IMR-90 (cell line): Measurements from ENCODE around the gene NPTX2. TPM values are rescaled to one million over a fixed set of nuclear protein-coding genes. Genes with fewer than 3 reads are reported as not detected.

Source experiments
- ATAC-seq: fragments of 200-7000 bp; cut with Tn5 transposase; 2 replicates; pipeline ENCODE4 v1.9.1; 2020; ENCODE audit warnings: low read depth, mild to moderate bottlenecking, moderate library complexity
- BruUV-seq: library from RNA; stranded (reverse); fragments of 400-500 nt; replicated peaks from 2 replicates; lab custom pipeline; 2021; lab: Mats Ljungman, UMichigan
- CTCF ChIA-PET: fragments of 300-600 bp; formaldehyde crosslinking; extraction: SDS; loops from one replicate; lab custom pipeline; 2021; ENCODE audit warnings: antibody characterized with exemption; lab: Yijun Ruan, JAX
- POLR2A ChIA-PET: fragments of 300-600 bp; sonication (Branson Sonifier 250); formaldehyde crosslinking; loops from one replicate; lab custom pipeline; 2022; ENCODE audit warnings: antibody characterized with exemption; ENCODE audit not compliant: unreplicated experiment; lab: Charles Lee
- DNase-seq: peaks from one replicate; pipeline ENCODE4 v3.0.0; 2013
- H2AFZ ChIP-seq: replicated peaks from 2 replicates; pipeline ENCODE3; 2013; ENCODE audit warnings: low read length, mild to moderate bottlenecking; ENCODE audit not compliant: poor library complexity
- H2AK5ac ChIP-seq: 2 replicates; pipeline ENCODE4 v1.6.1; 2013; ENCODE audit warnings: low read depth, low read length, inconsistent platforms
- H2AK9ac ChIP-seq: replicated peaks from 2 replicates; pipeline ENCODE3; 2013; ENCODE audit warnings: mild to moderate bottlenecking, low read depth, low read length, moderate library complexity; ENCODE audit not compliant: poor library complexity
- H2BK120ac ChIP-seq: 2 replicates; pipeline ENCODE4 v1.6.1; 2013; ENCODE audit warnings: low read depth, low read length, inconsistent platforms
- H2BK15ac ChIP-seq: 3 replicates; pipeline ENCODE4 v1.6.1; 2013; ENCODE audit warnings: low read depth, low read length, inconsistent platforms
- H2BK20ac ChIP-seq: 2 replicates; pipeline ENCODE4 v1.6.1; 2013; ENCODE audit warnings: low read depth, mild to moderate bottlenecking, inconsistent platforms, low read length, moderate library complexity
- H2BK5ac ChIP-seq: 2 replicates; pipeline ENCODE4 v1.6.1; 2013; ENCODE audit warnings: mild to moderate bottlenecking, low read depth, low read length, inconsistent platforms; ENCODE audit not compliant: poor library complexity, severe bottlenecking
- H3K14ac ChIP-seq: replicated peaks from 2 replicates; pipeline ENCODE4 v1.6.1; 2013; ENCODE audit warnings: low read depth, low read length, inconsistent platforms
- H3K18ac ChIP-seq: 2 replicates; pipeline ENCODE4 v1.6.1; 2013; ENCODE audit warnings: low read depth, low read length, control low read depth
- H3K23ac ChIP-seq: 2 replicates; pipeline ENCODE4 v1.6.1; 2013; ENCODE audit warnings: low read depth, low read length, inconsistent platforms
- H3K27ac ChIP-seq: 2 replicates; pipeline ENCODE4 v1.5.1; 2013; ENCODE audit warnings: mild to moderate bottlenecking, control low read depth, low read length; ENCODE audit not compliant: insufficient read depth
- H3K27me3 ChIP-seq: 2 replicates; pipeline ENCODE4 v1.6.1; 2013; ENCODE audit warnings: low read length; ENCODE audit not compliant: control insufficient read depth, insufficient read depth
- H3K36me3 ChIP-seq: 2 replicates; pipeline ENCODE4 v1.6.1; 2013; ENCODE audit warnings: low read length, mixed read lengths; ENCODE audit not compliant: control insufficient read depth, insufficient read depth
- H3K4ac ChIP-seq: 2 replicates; pipeline ENCODE4 v1.6.1; 2013; ENCODE audit warnings: low read depth, low read length, inconsistent platforms
- H3K4me1 ChIP-seq: 2 replicates; pipeline ENCODE4 v1.6.1; 2013; ENCODE audit warnings: low read length, mixed read lengths; ENCODE audit not compliant: control insufficient read depth, insufficient read depth
- H3K4me2 ChIP-seq: 2 replicates; pipeline ENCODE4 v1.6.1; 2013; ENCODE audit warnings: low read depth, mild to moderate bottlenecking, control low read depth, low read length, moderate library complexity
- H3K4me3 ChIP-seq: 2 replicates; pipeline ENCODE4 v1.5.1; 2013; ENCODE audit warnings: low read depth, mild to moderate bottlenecking, control low read depth, low read length, moderate library complexity; ENCODE audit not compliant: insufficient read depth
- H3K56ac ChIP-seq: 2 replicates; pipeline ENCODE4 v1.6.1; 2013; ENCODE audit warnings: low read length, inconsistent platforms; ENCODE audit not compliant: insufficient read depth; ENCODE audit errors: extremely low read depth
- H3K79me1 ChIP-seq, 2 experiments: 2 replicates each; pipeline ENCODE4 v1.6.1; 2013; ENCODE audit warnings: low read length in 2 of 2, inconsistent platforms in 1 of 2, low read depth in 1 of 2
- H3K9ac ChIP-seq: 2 replicates; pipeline ENCODE4 v1.6.1; 2013; ENCODE audit warnings: low read depth, low read length, control low read depth
- H3K9me1 ChIP-seq: 2 replicates; pipeline ENCODE4 v1.6.1; 2013; ENCODE audit warnings: low read length, inconsistent platforms; ENCODE audit not compliant: insufficient read depth
- H3K9me3 ChIP-seq: 2 replicates; pipeline ENCODE4 v1.6.1; 2013; ENCODE audit warnings: low read length; ENCODE audit not compliant: control insufficient read depth, insufficient read depth
- H4K20me1 ChIP-seq: 2 replicates; pipeline ENCODE4 v1.6.1; 2013; ENCODE audit warnings: low read length, inconsistent platforms; ENCODE audit not compliant: insufficient read depth
- H4K5ac ChIP-seq: 2 replicates; pipeline ENCODE4 v1.6.1; 2013; ENCODE audit warnings: mild to moderate bottlenecking, low read depth, low read length, control low read depth
- H4K8ac ChIP-seq, 2 experiments: 2 replicates each; pipeline ENCODE4 v1.6.1; 2013; ENCODE audit warnings: low read depth in 2 of 2, low read length in 2 of 2, control low read depth in 1 of 2, inconsistent platforms in 1 of 2
- H4K91ac ChIP-seq: 2 replicates; pipeline ENCODE4 v1.6.1; 2013; ENCODE audit warnings: low read depth, low read length, inconsistent platforms; ENCODE audit not compliant: insufficient read depth
- CEBPB ChIP-seq: IDR thresholded peaks from 2 replicates; pipeline ENCODE4 v1.6.1; 2012; ENCODE audit warnings: low read depth, low read length, improper control_type of control experiment
- CHD1 ChIP-seq: IDR thresholded peaks from 2 replicates; pipeline ENCODE4 v1.6.1; 2012; ENCODE audit warnings: low read depth, low read length, improper control_type of control experiment
- FOS ChIP-seq: fragments of 150-350 bp; IDR thresholded peaks from 2 replicates; pipeline ENCODE4 v1.6.1; 2016; ENCODE audit warnings: low read depth, low read length
- MAFK ChIP-seq: IDR thresholded peaks from 2 replicates; pipeline ENCODE4 v1.6.1; 2012; ENCODE audit warnings: low read depth, low read length, improper control_type of control experiment
- MAZ ChIP-seq: IDR thresholded peaks from 2 replicates; pipeline ENCODE4 v1.6.1; 2012; ENCODE audit warnings: low read depth, mild to moderate bottlenecking, low read length, improper control_type of control experiment, moderate library complexity, borderline replicate concordance
- NFE2L2 ChIP-seq: fragments of 150-350 bp; IDR thresholded peaks from 2 replicates; pipeline ENCODE4 v1.6.1; 2016; ENCODE audit warnings: low read depth, mild to moderate bottlenecking, low read length
- POLR2A ChIP-seq: IDR thresholded peaks from 2 replicates; pipeline ENCODE4 v1.6.1; 2012; ENCODE audit warnings: mild to moderate bottlenecking, low read depth, low read length
- RCOR1 ChIP-seq: IDR thresholded peaks from 2 replicates; pipeline ENCODE4 v1.6.1; 2012; ENCODE audit warnings: mild to moderate bottlenecking, low read length, improper control_type of control experiment; ENCODE audit not compliant: insufficient replicate concordance
- RFX5 ChIP-seq: IDR thresholded peaks from 2 replicates; pipeline ENCODE4 v1.8.0; 2012; ENCODE audit warnings: low read depth, mild to moderate bottlenecking, low read length, moderate library complexity
- WGBS, 2 experiments: methylation state at CpG; one replicate each; pipeline versions ENCODE4 v1.1.5 to v1.1.7; 2013; ENCODE audit warnings: missing lambda C conversion rate in 2 of 2; ENCODE audit not compliant: insufficient read length in 1 of 2; ENCODE audit errors: extremely low coverage in 2 of 2; 5-methylcytosine and 5-hydroxymethylcytosine counted together
- dilution Hi-C: fragments of 300-500 bp; cut with HindIII; formaldehyde crosslinking; loops from one replicate; pipeline ENCODE4 v1.14.3; 2018; ENCODE audit warnings: low sequenced_read_pairs; ENCODE audit not compliant: unreplicated experiment
- in situ Hi-C: fragments of 300-500 bp; cut with MboI; formaldehyde crosslinking; loops from 3 replicates; pipeline ENCODE4 v1.14.3; 2019; ENCODE audit warnings: low sequenced_read_pairs, inconsistent platforms, mixed read lengths
- intact Hi-C: fragments of 100-400 bp; cut with micrococcal nuclease; formaldehyde crosslinking; loops from 2 replicates; pipeline ENCODE4 v1.10.0; 2022
- polyA plus RNA-seq, 3 experiments: library from polyadenylated mRNA; depleted of rRNA; stranded (reverse); fragments of >200 nt; gene quantifications; 2 replicates each; pipeline ENCODE4 v1.2.3, GENCODE V29; 2012; ENCODE audit warnings: low replicate concordance in 1 of 3
- total RNA-seq: library from RNA; depleted of rRNA; stranded (reverse); fragments of >200 nt; gene quantifications from 2 replicates; pipeline ENCODE4 v1.2.3, GENCODE V29; 2012
- TF ChIP-seq, protein P1 (sequence below): fragments of 150-350 bp; IDR thresholded peaks from 2 replicates; pipeline ENCODE4 v1.6.1; 2016; ENCODE audit warnings: low read depth, mild to moderate bottlenecking, low read length, moderate library complexity, borderline replicate concordance
- TF ChIP-seq, protein P2 (sequence below): fragments of 150-350 bp; IDR thresholded peaks from 2 replicates; pipeline ENCODE4 v1.6.1; 2017; ENCODE audit warnings: mild to moderate bottlenecking, antibody characterized with exemption, low read length, low read depth

NPTX2 gene
- total and polyA plus RNA-seq, 2 of the 4 experiments (the other 2 are of a cell fraction): under 0.01 to 0.03 TPM

DNA sequence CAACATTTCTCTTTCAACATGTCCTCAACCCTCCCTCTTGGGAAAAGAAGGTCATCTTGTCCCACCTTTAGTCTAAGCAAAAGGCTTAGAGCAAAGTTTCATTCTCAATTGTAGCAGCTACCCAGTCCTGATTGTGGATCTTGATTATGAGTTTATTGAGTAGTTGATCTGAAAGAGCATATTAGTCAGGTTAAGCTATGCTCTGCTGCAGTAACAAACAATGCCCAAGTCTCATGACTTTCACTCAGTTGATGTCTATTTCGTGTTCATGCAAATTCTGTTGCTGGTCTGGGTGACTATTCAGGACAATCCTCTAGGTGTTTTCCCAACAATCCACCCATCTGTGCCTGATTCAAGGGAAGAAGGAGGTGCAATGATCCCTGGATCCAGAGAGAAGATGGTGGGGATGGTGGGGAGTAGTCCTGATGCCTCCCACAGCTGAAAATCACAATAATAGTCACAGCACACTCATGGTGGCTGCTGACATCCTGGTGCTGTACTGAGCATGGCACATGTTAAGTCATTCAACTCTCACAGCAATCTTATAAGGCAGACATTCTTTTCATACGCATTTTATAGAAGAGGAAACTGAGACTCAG lies 54.7 kb downstream of the NPTX2 start:
- intact Hi-C loops (no loop called here), in situ Hi-C loops (no loop called here), dilution Hi-C loops (no loop called here)
- ATAC-seq (no peak), DNase-seq (no peak)
- no peak overlapping the region for H3K27ac ChIP-seq
- H2BK5ac ChIP-seq: no peak overlapping the region
- ChIA-PET CTCF (no interaction called here), POLR2A (no interaction called here)
- H2BK20ac ChIP-seq: no peak overlapping the region
- WGBS, 2 experiments: no CpG with 5 or more reads among the region's 2 CpGs
- no peak overlapping the region for H4K91ac ChIP-seq
- H2AFZ ChIP-seq: no peak overlapping the region
- H3K79me1 ChIP-seq: no peaks in the 10 kb centered on the region
- H3K27me3 ChIP-seq: no peaks in the 10 kb centered on the region
- TF ChIP-seq, protein P1, sequence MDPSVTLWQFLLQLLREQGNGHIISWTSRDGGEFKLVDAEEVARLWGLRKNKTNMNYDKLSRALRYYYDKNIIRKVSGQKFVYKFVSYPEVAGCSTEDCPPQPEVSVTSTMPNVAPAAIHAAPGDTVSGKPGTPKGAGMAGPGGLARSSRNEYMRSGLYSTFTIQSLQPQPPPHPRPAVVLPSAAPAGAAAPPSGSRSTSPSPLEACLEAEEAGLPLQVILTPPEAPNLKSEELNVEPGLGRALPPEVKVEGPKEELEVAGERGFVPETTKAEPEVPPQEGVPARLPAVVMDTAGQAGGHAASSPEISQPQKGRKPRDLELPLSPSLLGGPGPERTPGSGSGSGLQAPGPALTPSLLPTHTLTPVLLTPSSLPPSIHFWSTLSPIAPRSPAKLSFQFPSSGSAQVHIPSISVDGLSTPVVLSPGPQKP: no peak
- TF ChIP-seq NFE2L2 (no peak), CEBPB (no peak), CHD1 (no peak), RFX5 (no peak), MAFK (no peak), MAZ (no peak), FOS (no peak), RCOR1 (no peak), POLR2A (no peak)
- TF ChIP-seq, protein P2, sequence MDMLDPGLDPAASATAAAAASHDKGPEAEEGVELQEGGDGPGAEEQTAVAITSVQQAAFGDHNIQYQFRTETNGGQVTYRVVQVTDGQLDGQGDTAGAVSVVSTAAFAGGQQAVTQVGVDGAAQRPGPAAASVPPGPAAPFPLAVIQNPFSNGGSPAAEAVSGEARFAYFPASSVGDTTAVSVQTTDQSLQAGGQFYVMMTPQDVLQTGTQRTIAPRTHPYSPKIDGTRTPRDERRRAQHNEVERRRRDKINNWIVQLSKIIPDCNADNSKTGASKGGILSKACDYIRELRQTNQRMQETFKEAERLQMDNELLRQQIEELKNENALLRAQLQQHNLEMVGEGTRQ: no peak
- H3K23ac ChIP-seq: no peak overlapping the region
- peaks cover 24% of the 10 kb centered on the region; the same call in 1 of the 2 replicates for H3K9me3 ChIP-seq
- no peak overlapping the region for H3K18ac ChIP-seq
- no peak overlapping the region for H4K8ac ChIP-seq
- no peak overlapping the region for H2BK120ac ChIP-seq
- no peaks in the 10 kb centered on the region for H3K36me3 ChIP-seq
- no peak overlapping the region for H3K9ac ChIP-seq
- no peak overlapping the region for H3K4ac ChIP-seq
- H3K56ac ChIP-seq: no peak overlapping the region
- H4K5ac ChIP-seq: no peak overlapping the region
- H2BK15ac ChIP-seq: no peak overlapping the region
- no peak overlapping the region for H3K4me2 ChIP-seq
- no peak overlapping the region for H3K4me3 ChIP-seq
- BruUV-seq: no TSS peak
- H2AK5ac ChIP-seq: no peak overlapping the region
- H3K4me1 ChIP-seq: no peaks in the 10 kb centered on the region
- no peak overlapping the region for H3K14ac ChIP-seq
- H2AK9ac ChIP-seq: no peak overlapping the region
- no peaks in the 10 kb centered on the region for H4K20me1 ChIP-seq
- H3K9me1 ChIP-seq: no peaks in the 10 kb centered on the region
